Testis (tissue), 2 donors: Measurements from ENCODE around the gene JOSD2.

Source experiments
- POLR2A ChIP-seq: fragments of 450-650 bp; IDR thresholded peaks from one replicate; pipeline ENCODE4 v1.6.1; 2017; ENCODE audit warnings: antibody characterized with exemption, mild to moderate bottlenecking, moderate library complexity
- TF ChIP-seq, protein P1 (sequence below), 3 experiments: fragments of 450-650 bp in 2 of 3; fragments of 200-600 bp in 1 of 3; sonication (generic) in 1 of 3; IDR thresholded peaks; one replicate each; pipeline ENCODE4 v1.5.1; 2016 to 2019; ENCODE audit warnings: antibody characterized with exemption in 3 of 3, mild to moderate bottlenecking in 2 of 3, moderate library complexity in 1 of 3

- TF ChIP-seq, protein P1, sequence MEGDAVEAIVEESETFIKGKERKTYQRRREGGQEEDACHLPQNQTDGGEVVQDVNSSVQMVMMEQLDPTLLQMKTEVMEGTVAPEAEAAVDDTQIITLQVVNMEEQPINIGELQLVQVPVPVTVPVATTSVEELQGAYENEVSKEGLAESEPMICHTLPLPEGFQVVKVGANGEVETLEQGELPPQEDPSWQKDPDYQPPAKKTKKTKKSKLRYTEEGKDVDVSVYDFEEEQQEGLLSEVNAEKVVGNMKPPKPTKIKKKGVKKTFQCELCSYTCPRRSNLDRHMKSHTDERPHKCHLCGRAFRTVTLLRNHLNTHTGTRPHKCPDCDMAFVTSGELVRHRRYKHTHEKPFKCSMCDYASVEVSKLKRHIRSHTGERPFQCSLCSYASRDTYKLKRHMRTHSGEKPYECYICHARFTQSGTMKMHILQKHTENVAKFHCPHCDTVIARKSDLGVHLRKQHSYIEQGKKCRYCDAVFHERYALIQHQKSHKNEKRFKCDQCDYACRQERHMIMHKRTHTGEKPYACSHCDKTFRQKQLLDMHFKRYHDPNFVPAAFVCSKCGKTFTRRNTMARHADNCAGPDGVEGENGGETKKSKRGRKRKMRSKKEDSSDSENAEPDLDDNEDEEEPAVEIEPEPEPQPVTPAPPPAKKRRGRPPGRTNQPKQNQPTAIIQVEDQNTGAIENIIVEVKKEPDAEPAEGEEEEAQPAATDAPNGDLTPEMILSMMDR (IDR thresholded peaks at IDR 0.05) = no peak
- no peak for TF ChIP-seq POLR2A
Measured at GRCh38 chr19:50475736-50476223, 35.2 kb downstream of the JOSD2 start.
